Measurements from ENCODE around the gene HRH3.

Gene HRH3

DNA sequence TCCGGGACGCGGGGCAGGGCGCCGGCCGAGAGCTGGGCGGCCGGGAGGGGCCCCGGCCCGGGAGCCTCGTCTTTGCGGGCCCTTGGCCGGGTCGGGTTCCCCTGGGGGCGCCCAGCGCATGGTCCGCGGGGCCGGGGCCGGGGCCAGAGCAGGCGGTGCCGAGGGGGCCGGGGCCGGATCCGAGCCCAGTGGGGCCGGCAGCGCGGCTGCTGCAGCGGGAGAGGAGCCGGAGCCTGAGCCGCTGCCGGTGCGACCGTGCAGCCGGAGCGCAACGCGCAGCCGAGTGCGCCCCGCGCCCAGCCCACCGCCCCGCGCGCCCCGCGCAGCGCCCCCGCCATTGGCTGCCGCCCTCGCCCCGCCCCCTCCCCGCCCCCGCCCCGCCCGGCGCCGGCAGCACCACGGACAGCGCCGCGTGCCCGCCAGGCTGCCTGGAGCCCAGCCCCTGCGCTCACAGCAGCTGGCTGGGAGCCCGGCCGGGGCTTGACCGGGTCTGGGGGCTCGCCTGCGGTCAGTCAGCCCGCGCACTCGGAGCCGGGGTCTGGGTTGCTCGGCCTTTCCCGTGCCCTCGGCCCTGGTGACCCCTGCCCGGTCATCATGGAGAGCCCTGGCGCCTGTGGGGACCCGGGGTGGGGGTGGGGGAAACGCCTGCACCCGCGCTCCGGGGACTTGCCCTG lies at the start of gene HRH3:
HRH3 (minus strand) TSS at position 287 of the 674 bp plus-strand sequence. CDS start 308 bp downstream, outside the sequence.
- peak; percentile 67 for DNase-seq

DNA sequence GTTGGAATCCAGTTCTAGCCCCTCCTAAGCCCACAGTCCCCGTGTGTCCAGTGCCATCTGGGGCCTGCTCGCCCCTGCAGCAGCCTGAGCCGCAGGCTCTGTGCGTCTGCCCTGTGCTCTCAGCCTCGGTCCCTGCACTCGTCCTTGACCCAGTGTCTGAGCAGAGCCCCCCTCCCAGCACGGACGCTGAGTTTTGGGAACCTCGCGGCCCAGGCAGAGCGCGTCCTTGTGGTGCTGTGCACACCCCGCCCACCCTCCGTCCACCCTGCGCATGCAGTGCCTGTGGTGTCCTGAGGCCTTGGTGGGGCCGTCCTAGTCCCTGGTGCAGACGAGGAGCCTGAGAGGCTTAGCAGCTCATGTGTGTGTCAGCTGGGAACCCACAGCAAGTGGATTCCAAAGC lies 49.8 kb upstream of the HRH3 start:
- DNase-seq, result no peak

GRCh38 chr20:62269378-62269777 lies 49.3 kb upstream of the HRH3 start:
- DNase-seq, result no peak

DNA sequence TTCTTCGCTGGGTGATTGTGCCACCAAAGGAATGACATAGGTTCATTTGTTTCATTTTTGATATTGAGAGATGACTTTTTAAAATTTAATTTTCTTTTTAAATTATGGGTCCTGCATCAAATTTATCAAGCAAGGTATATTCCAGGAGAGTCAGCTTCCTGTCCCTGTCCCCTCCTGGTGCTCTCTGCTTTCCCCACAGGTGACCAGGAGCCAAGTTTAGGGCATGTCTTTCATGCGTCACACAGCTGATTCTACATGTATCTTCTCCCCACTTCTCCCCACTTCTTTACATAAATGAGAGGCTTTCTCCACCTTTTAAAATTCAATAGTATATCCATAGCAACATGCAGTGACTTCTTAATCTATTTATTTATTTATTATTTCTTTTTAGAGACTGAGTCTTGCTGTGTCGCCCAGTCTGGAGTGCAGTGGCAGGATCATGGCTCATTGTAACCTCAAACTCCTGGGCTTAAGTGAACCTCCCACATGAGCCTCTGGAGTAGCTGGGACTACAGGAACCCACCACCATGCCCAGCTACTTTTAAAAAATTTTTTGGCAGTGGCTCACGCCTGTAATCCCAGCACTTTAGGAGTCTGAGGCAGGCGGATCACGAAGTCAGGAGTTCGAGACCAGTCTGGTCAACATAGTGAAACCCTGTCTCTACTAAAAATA lies 48.3 kb upstream of the HRH3 start:
- no peak for DNase-seq

DNA sequence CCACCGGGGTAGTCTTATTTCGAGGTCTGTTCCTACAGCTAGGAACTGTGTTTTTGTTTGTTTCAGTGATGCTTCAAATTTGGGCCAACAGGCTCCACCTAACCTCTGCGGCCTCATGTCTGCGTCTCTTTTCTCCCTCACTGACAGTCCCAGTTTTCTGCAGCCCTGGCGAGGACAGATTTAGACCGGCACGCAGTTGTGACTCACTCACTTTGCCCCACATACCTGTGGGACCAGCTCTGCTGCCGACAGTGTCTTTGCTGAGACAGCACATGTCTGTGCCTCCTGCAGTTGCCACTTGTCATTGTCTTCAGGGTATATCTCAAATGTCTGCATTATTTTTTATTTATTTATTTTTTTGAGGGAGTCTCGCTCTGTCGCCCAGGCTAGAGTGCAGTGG lies 47.5 kb upstream of the HRH3 start:
- no peak for DNase-seq

DNA sequence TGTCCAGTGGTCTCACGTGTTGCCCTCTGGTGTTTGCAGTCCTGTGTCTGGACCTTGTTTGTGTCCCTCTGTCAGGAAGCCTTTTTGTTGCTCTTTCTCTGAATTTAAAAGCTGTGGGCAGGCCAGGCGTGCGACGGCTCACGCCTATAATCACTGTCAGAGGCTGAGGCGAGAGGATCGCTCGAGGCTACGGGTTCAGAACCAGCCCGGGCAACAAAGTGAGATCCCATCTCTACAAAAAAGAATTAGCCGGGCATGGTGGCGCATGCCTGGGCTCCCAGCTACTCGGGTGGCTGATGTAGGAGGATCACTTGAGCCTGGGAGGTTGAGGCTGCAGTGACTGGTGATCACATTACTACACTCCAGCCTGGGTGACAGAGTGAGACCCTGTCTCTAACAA lies 46.8 kb upstream of the HRH3 start:
- no peak for DNase-seq

- DNase-seq, result no peak
These were observed 46.3 kb upstream of the HRH3 start for GRCh38 chr20:62266340-62266739.

DNA sequence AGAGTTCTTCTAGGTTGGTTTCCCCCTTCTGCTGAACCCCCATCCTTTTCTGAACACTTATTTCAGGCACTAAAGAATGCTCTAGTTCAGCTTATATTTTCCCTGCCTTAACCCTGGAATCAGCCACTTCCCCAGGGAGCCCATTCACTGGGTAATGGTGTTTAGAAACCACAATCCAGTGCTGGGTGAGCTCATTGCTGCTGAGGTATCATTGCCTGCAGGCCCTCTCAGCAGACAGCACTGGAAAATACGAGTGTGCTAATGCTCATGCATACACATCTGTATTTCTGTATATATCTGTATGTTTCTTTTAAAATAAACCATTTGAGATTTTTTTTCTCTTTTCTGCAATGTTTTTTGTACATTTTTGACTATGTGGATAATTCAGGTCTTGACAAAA lies 45.3 kb upstream of the HRH3 start:
- no peak for DNase-seq

DNA sequence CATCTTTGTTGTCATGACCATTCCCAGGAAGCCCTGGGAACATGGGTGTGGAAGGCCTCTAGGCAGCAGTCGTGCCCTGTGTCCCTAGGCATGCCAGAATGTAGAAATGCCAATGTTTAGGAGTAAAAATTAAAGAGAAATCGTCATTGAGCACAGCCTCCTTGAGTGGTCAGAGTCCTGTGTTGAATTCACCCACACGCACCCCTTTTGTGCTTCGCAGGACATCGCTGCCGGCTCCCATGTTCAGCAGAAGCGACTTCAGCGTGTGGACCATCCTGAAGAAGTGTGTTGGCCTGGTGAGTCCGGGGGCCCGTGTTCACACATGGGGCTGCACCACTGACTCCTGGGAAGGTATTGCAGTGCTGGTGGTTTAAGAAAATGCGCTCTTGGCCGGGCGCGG lies 43.3 kb upstream of the HRH3 start:
- no peak for DNase-seq

DNA sequence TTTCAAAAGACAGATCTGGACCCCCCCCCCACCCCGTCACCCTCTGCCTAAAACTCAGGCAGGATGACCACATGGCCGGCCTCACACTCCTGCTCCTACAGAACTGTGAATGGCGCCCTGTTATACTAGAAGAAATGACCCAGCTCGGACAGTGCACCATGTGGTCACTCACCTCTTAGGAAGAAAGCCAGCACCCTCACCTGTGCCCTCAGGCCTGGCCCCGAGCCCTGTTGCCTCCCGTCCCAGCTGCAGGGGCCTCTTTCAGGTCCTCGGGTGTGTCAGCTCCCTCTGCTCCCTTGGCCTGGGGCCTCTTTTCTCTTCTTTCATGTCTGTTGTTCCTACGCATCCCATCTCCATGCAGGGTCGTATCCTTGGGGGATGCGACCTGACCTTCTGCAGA lies 42.0 kb upstream of the HRH3 start:
- DNase-seq, result no peak

DNA sequence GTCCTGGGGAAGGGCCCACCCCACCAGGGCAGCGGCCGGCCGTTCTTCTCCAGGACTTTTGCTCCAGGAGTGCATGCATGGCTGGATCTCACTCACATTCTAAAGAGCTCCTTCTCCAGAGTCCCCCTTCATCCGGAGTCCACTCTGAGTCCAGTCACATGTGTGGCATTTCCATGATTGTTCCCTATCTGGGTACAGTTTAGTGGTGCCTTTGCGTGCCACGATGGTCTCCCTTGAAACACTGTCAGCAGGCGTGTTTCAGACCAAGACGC lies 39.2 kb upstream of the HRH3 start:
- DNase-seq, result no peak

GRCh38 chr20:62258499-62259293 lies 38.6 kb upstream of the HRH3 start:
- no peak for DNase-seq

DNA sequence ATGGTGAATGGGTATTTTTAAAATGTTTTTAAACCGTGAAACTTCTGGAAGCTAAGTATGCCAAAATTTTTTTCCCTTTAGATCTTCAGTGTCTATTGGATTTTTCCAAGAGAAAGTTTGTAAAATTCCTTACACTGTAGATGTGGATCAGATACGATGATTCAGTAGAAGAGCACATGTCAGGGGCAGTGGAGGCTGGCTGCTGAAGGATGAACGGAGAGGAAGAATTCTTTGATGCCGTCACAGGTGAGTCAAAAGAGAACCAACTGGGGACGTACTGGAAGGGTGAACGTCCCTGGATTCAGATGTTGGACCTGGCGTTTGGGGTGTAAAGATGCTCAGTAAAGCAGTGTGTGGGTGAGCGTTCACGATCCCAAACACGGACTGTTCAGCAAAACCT lies 35.9 kb upstream of the HRH3 start:
- DNase-seq, result no peak

DNA sequence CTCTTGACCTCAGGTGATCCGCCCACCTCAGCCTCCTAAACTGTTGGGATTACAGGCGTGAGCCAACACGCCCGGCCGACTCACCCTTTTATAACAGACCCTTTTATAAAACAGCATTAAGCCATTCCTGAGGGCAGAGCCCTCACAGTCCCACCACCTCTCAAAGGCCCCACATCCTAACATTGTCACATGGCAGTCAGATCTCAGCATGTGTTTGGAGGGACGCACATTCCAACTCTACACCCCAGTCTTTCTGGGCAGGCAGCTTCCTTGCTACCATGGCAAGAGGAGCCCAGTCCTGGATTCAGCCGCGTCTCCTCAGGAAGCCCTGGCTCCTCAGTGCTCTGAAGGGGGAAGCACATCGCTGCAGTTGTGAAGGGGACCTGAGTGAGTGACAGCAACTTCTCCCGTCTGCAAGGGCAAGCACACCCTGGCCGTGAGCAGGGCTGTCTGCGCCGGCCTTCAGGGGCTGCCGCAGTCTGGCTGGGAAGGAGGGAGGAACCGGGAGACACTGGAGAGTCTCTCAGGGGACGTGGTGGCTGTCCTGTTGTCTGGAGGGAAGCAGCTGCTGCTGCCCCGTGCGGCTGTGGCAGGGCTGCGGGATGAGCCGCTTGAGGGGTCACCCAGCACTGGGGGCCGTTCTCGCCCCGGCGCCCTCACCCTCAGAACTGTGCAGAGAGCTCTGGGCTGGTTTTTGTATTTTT lies 34.1 kb upstream of the HRH3 start:
- DNase-seq, result no peak

GRCh38 chr20:62253398-62253797 lies 33.3 kb upstream of the HRH3 start:
- no peak for DNase-seq

DNA sequence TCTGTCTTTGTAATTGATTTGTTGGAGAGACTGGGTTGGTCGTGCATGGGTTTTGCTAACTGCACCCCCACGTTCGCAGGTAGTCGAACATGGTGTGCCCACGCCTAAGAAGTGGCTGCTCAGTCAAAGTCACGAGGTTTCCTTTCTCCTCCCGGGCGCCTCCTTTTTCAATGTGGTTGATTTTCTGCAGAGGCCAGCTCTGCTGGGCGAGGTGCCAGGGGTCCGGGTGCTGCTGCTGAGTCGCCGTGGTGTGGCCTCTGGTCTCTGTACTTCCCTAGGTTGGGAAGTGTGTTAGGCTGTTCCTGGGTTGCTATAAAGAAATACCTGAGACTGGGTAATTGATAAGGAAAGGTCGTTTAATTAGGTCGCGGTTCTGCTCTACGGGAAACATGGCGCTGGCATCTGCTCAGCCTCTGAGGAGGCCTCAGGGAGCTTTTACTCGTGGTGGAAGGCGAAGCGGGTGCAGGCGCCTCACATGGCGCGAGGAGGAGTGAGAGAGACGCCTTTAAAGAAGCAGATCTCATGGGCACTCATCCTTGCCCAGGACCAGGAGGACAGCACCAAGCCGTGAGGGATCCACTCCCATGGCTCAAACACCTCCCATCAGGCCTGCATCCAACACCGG lies 32.4 kb upstream of the HRH3 start:
- DNase-seq, result no peak

DNA sequence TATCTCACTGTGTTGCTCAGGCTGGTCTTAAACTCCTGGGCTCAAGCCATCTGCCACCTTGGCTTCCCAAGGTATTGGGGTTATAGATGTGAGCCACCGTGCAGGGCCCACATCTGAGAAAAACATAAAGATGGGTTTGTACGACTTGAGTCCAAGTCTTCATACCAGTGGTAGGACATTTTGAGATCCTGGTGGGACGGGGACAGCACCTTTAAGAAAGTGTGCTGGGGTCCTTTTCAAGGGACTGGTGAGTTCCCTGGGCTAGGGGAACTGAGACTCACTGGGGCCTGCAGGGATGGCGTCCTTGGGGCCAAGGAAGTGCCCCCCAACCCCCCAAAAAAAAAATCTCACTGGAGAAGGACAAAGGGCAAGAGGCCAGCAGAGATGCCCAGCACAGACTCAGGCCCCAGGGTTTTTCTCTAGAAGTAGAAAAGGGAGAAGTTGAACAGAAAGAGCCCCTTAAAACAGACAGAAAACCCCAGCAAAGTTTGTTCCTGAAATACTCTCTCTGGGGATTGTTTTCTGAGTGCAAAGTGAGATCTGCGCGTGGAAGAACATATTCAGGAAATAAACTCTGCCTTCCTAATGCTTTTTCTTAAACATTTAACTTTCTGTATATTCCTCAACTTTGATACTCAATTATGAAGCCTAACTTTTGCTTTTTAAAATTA lies 28.9 kb upstream of the HRH3 start:
- DNase-seq, result no peak

- no peak for DNase-seq
These were observed 27.0 kb upstream of the HRH3 start for GRCh38 chr20:62246872-62247652.

DNA sequence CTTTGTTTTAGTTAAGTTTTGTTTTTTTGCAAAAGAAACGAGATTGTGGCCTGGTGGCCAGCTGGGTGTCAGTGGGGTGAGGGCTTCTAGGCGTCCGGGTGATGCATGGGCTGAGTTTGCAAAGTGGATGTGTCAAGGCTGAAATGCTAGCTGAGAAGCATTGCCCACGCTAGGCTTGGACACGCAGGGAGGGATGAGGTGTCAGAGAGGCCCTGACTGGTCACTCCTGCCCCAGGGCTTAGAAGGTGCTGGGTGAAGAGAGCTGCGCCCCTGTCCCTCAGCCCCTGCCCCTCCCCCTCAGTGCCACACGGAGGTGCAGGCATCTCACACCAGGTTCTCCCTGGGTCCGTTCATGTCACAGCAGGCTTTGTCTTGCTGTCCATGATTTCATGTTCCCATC lies 26.4 kb upstream of the HRH3 start:
- no peak for DNase-seq

DNA sequence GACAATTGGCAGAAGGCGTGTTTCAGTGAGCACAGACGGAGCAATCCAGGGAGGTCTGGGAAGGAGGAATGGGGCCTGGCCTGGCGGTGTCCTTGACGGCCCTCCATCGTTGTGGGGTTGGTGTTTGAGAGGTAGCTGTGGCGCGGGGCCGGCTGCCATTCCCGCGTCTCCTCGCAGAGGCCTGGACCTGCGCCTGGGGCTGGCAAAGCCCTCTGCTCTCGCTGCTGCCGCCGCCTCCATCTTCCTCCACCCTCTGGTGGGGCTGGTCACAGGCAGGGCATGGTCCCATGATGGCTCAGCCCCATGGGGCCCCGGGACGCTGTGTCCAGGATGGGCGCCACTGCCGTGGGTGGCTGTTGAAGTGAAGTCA lies 25.8 kb upstream of the HRH3 start:
- no peak for DNase-seq

DNA sequence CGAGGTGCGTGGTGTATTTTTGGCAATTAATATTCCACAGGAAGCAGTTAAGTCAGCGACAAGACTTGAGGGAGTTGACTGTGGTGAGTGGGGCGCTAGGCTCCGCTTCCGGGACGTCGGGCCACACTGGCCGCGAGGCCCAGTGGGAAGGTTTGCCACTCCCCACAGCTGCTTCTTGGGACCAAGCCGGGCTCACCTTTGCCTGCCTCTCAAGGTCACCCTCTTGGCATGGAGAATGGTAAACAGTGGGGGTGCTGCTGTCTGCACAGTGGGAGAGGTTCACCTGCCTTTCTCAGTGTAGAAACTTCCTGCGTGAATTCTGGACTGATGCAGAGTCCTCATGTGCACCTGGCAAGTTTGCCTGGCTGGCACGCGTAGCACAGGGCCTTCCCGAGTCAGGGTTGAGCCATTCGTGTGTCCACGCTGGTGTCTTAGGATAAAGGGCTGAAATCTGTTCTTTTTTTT lies 24.6 kb upstream of the HRH3 start:
- DNase-seq, result no peak
